ENCODE measurements around the gene SKAP1.

The SKAP1 gene

GRCh38 chr17:48127371-48128051, 302.5 kb downstream of the SKAP1 start:
- Histone ChIP-seq H3K79me2 (ENCODE audit: control insufficient read depth, insufficient read depth, low read length, unreplicated experiment) (no peaks in the 10 kb centered on the region), H3K4me3 (ENCODE audit: low read depth, low read length) (no peak overlapping the region), H3K27ac (ENCODE audit: low read depth, low read length) (no peak overlapping the region), H3K4me1 (ENCODE audit: control insufficient read depth, insufficient read depth, low read length, unreplicated experiment) (peaks cover 9% of the 10 kb centered on the region), H3K36me3 (ENCODE audit: insufficient read depth, low read length) (no peaks in the 10 kb centered on the region), H2AFZ (ENCODE audit: low read length, unreplicated experiment) (no peak overlapping the region), H3K27me3 (ENCODE audit: insufficient read depth, low read length) (no peaks in the 10 kb centered on the region)

- H3K4me1 ChIP-seq (ENCODE audit: control insufficient read depth, insufficient read depth, low read length, unreplicated experiment), result peaks cover 9% of the 10 kb centered on the region
- no peaks in the 10 kb centered on the region for H3K36me3 ChIP-seq (ENCODE audit: insufficient read depth, low read length)
- H3K27me3 ChIP-seq (ENCODE audit: insufficient read depth, low read length), result no peaks in the 10 kb centered on the region
- no peak overlapping the region for H2AFZ ChIP-seq (ENCODE audit: low read length, unreplicated experiment)
- no peak overlapping the region for H3K4me3 ChIP-seq (ENCODE audit: low read depth, low read length)
- H3K79me2 ChIP-seq (ENCODE audit: control insufficient read depth, insufficient read depth, low read length, unreplicated experiment), result no peaks in the 10 kb centered on the region
- H3K27ac ChIP-seq (ENCODE audit: low read depth, low read length), result no peak overlapping the region
Observed at GRCh38 chr17:48126532-48126850, 303.5 kb downstream of the SKAP1 start.

GRCh38 chr17:48125829-48126531, 304.0 kb downstream of the SKAP1 start:
- no peaks in the 10 kb centered on the region for H3K79me2 ChIP-seq (ENCODE audit: control insufficient read depth, insufficient read depth, low read length, unreplicated experiment)
- H2AFZ ChIP-seq (ENCODE audit: low read length, unreplicated experiment), result no peak overlapping the region
- no peak overlapping the region for H3K27ac ChIP-seq (ENCODE audit: low read depth, low read length)
- no peak overlapping the region for H3K4me3 ChIP-seq (ENCODE audit: low read depth, low read length)
- H3K36me3 ChIP-seq (ENCODE audit: insufficient read depth, low read length), result 0 out of 2 replicates have a peak, but pooled peaks cover 4% of the 10 kb centered on the region
- no peaks in the 10 kb centered on the region for H3K27me3 ChIP-seq (ENCODE audit: insufficient read depth, low read length)
- peaks cover 9% of the 10 kb centered on the region for H3K4me1 ChIP-seq (ENCODE audit: control insufficient read depth, insufficient read depth, low read length, unreplicated experiment)

GRCh38 chr17:48123776-48124388, 306.1 kb downstream of the SKAP1 start:
- Histone ChIP-seq H2AFZ (ENCODE audit: low read length, unreplicated experiment) (no peak overlapping the region), H3K27ac (ENCODE audit: low read depth, low read length) (no peak overlapping the region), H3K36me3 (ENCODE audit: insufficient read depth, low read length) (0 out of 2 replicates have a peak, but pooled peaks cover 6% of the 10 kb centered on the region), H3K27me3 (ENCODE audit: insufficient read depth, low read length) (no peaks in the 10 kb centered on the region), H3K4me3 (ENCODE audit: low read depth, low read length) (no peak overlapping the region), H3K4me1 (ENCODE audit: control insufficient read depth, insufficient read depth, low read length, unreplicated experiment) (peaks cover 9% of the 10 kb centered on the region), H3K79me2 (ENCODE audit: control insufficient read depth, insufficient read depth, low read length, unreplicated experiment) (no peaks in the 10 kb centered on the region)

GRCh38 chr17:48123111-48123510, 306.9 kb downstream of the SKAP1 start:
- H2AFZ ChIP-seq (ENCODE audit: low read length, unreplicated experiment), result no peak overlapping the region
- H3K27ac ChIP-seq (ENCODE audit: low read depth, low read length), result no peak overlapping the region
- H3K4me1 ChIP-seq (ENCODE audit: control insufficient read depth, insufficient read depth, low read length, unreplicated experiment), result peaks cover 9% of the 10 kb centered on the region
- H3K36me3 ChIP-seq (ENCODE audit: insufficient read depth, low read length), result 0 out of 2 replicates have a peak, but pooled peaks cover 6% of the 10 kb centered on the region
- H3K4me3 ChIP-seq (ENCODE audit: low read depth, low read length), result no peak overlapping the region
- no peaks in the 10 kb centered on the region for H3K79me2 ChIP-seq (ENCODE audit: control insufficient read depth, insufficient read depth, low read length, unreplicated experiment)
- no peaks in the 10 kb centered on the region for H3K27me3 ChIP-seq (ENCODE audit: insufficient read depth, low read length)

- Histone ChIP-seq H3K36me3 (ENCODE audit: insufficient read depth, low read length) (0 out of 2 replicates have a peak, but pooled peaks cover 6% of the 10 kb centered on the region), H3K4me3 (ENCODE audit: low read depth, low read length) (no peak overlapping the region), H3K4me1 (ENCODE audit: control insufficient read depth, insufficient read depth, low read length, unreplicated experiment) (peaks cover 7% of the 10 kb centered on the region), H3K27me3 (ENCODE audit: insufficient read depth, low read length) (no peaks in the 10 kb centered on the region), H3K79me2 (ENCODE audit: control insufficient read depth, insufficient read depth, low read length, unreplicated experiment) (no peaks in the 10 kb centered on the region), H2AFZ (ENCODE audit: low read length, unreplicated experiment) (no peak overlapping the region), H3K27ac (ENCODE audit: low read depth, low read length) (no peak overlapping the region)
Observed at GRCh38 chr17:48122665-48123045, 307.4 kb downstream of the SKAP1 start.

GRCh38 chr17:48121923-48122664, 307.9 kb downstream of the SKAP1 start:
- Histone ChIP-seq H3K27ac (ENCODE audit: low read depth, low read length) (no peak overlapping the region), H3K79me2 (ENCODE audit: control insufficient read depth, insufficient read depth, low read length, unreplicated experiment) (no peaks in the 10 kb centered on the region), H2AFZ (ENCODE audit: low read length, unreplicated experiment) (no peak overlapping the region), H3K27me3 (ENCODE audit: insufficient read depth, low read length) (no peaks in the 10 kb centered on the region), H3K36me3 (ENCODE audit: insufficient read depth, low read length) (0 out of 2 replicates have a peak, but pooled peaks cover 6% of the 10 kb centered on the region), H3K4me3 (ENCODE audit: low read depth, low read length) (no peak overlapping the region), H3K4me1 (ENCODE audit: control insufficient read depth, insufficient read depth, low read length, unreplicated experiment) (peaks cover 2% of the 10 kb centered on the region)

GRCh38 chr17:48113201-48113676, 316.8 kb downstream of the SKAP1 start:
- peaks cover 38% of the 10 kb centered on the region for H3K79me2 ChIP-seq (ENCODE audit: control insufficient read depth, insufficient read depth, low read length, unreplicated experiment)
- H3K27ac ChIP-seq (ENCODE audit: low read depth, low read length), result no peak overlapping the region
- H3K27me3 ChIP-seq (ENCODE audit: insufficient read depth, low read length), result no peaks in the 10 kb centered on the region
- H3K4me1 ChIP-seq (ENCODE audit: control insufficient read depth, insufficient read depth, low read length, unreplicated experiment), result peaks cover 7% of the 10 kb centered on the region
- H3K4me3 ChIP-seq (ENCODE audit: low read depth, low read length), result no peak overlapping the region
- H3K36me3 ChIP-seq (ENCODE audit: insufficient read depth, low read length), result no peaks in the 10 kb centered on the region
- no peak overlapping the region for H2AFZ ChIP-seq (ENCODE audit: low read length, unreplicated experiment)

- Histone ChIP-seq H3K4me3 (ENCODE audit: low read depth, low read length) (no peak overlapping the region), H2AFZ (ENCODE audit: low read length, unreplicated experiment) (no peak overlapping the region), H3K27me3 (ENCODE audit: insufficient read depth, low read length) (no peaks in the 10 kb centered on the region), H3K36me3 (ENCODE audit: insufficient read depth, low read length) (no peaks in the 10 kb centered on the region), H3K4me1 (ENCODE audit: control insufficient read depth, insufficient read depth, low read length, unreplicated experiment) (peaks cover 7% of the 10 kb centered on the region), H3K79me2 (ENCODE audit: control insufficient read depth, insufficient read depth, low read length, unreplicated experiment) (peaks cover 42% of the 10 kb centered on the region), H3K27ac (ENCODE audit: low read depth, low read length) (no peak overlapping the region)
Observed at GRCh38 chr17:48111937-48112241, 318.1 kb downstream of the SKAP1 start.

- Histone ChIP-seq H3K4me3 (ENCODE audit: low read depth, low read length) (no peak overlapping the region), H3K79me2 (ENCODE audit: control insufficient read depth, insufficient read depth, low read length, unreplicated experiment) (peaks cover 42% of the 10 kb centered on the region), H3K27ac (ENCODE audit: low read depth, low read length) (no peak overlapping the region), H3K27me3 (ENCODE audit: insufficient read depth, low read length) (no peaks in the 10 kb centered on the region), H3K4me1 (ENCODE audit: control insufficient read depth, insufficient read depth, low read length, unreplicated experiment) (peaks cover 7% of the 10 kb centered on the region), H3K36me3 (ENCODE audit: insufficient read depth, low read length) (no peaks in the 10 kb centered on the region), H2AFZ (ENCODE audit: low read length, unreplicated experiment) (no peak overlapping the region)
Observed at GRCh38 chr17:48110761-48111160, 319.3 kb downstream of the SKAP1 start.
